ENCODE measurements around the gene MTERF4.

The MTERF4 gene

DNA sequence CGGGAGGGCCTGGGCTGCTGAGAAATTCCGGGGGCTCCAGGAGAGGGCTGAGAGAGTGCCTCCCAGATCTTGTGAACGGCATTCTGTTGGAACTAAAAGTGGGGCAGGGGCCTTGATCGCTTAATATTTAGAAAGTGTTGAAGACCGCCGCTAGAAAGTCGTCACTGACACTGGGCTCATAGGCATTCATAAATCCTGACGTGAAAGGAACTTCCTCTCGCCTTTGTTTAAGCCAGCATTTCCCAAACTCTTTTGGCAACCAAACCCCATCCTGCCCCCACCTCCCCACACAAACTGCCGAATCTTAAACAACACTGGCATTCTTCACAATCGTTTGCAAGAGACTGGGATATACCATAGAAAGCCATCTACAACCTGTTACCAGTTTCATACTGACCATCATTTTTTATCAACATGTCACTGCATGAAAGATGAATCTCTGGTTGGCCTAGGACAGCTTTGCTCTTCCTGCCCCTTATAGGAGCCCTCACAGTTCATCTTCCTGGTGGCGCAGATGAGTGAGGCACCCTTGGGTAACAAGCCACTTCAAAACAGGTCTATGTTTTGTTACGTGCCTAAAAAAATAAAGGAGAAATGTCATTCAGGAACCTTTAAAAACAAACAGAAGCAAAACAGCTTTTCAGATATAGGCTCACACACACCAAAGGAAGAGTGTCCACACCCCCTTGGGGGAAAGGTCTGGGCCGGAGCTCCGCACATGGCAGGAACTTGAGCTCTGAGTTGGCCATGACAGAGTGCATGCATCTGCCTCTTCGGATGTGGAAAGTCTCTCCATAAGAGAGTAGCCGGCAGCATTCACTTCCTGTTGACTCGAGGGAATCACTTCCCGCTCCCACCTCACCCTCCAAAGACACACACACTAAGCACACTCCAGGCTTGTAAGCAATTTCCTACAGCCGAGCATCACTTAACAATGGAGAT, 13.0 kb downstream of the MTERF4 start:
- no peak for DNase-seq (ENCODE audit: low read depth)

DNA sequence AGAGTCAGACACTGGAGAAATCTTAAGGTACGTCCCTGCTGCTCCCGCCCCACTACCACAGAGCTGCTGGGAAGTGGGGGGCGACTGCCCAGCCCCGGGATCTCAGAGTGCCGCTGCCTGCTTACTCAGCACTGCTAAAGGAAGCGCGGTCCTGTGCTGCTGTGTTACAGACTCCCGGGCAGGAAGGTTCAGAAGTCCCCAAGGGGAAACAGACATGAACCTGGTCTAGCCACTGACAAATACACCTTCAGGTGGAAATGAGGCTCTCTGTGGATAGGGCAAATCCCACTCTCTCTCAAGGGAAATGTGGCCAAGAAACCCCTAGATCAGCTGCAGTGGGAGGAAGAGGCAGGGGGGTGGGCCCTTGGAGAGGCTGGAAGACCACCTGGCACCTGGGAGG, 13.7 kb downstream of the MTERF4 start:
- no peak for DNase-seq (ENCODE audit: low read depth)

DNA sequence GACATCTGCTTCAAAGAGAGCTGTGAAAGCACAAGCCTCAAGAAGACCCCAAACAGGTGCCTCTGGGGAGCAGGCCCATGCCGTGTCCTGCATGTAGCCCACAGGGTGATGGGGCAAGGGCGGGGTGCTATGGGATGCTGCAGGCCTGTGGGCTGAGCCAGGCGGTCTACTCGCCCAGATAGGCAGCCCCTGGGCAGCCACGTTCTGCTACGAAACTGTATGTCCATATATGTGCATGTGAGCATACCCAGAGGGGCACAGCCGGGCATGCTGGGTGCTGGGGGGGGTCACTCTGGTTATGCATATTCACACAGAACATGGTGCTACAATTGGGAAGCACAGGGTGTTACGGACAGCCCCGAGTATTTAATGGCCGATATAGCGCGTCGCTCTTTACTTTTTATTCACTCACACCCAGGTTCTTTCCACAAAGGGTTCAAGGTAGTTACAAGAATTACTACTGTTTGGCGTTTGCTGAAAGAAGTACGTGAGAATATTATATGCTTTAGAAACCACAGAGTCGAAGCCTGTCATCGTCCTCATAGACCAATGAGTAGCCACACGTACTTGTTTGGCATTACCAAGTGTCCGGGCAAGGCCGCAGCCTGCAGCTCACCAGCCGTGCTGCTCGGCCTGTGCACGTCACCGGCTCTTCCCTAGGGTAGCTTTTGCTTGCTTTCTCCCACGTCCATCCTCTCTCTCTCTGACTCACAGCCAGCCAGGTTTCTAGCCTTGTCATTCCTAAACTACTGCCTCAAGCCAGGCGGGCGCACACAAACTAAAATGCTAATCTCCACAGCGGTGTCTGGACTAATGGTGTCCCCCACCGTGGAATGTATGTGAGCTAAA, 14.4 kb downstream of the MTERF4 start:
- no peak for DNase-seq (ENCODE audit: low read depth)

DNA sequence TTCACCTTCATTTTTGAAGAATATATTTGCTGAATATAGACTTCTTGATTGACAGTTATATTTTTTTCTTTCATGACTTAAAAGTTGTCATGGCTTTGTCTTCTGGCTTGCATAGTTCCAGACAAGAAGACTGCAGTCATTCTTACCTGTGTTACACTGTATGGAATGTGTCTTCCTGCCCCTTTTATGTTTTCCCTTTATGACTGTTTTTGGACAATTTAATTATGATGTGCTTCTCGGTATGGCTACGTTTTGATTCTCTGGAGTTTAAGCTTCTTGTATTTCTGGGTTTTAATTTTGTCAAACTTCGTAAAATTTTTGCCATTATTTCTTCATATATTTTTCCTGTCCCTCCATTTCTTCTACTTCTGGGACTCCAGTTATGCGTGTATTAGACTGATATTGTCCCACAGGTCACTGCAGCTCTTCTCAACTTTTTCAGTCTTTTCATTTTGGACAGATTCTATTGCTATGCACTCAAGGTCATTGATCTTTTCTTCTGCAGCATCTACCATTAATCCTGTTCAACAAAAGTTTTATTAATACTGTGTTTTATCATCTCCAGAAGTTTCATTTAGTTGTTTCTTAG, 17.1 kb downstream of the MTERF4 start:
- no peak for DNase-seq (ENCODE audit: low read depth)

DNA sequence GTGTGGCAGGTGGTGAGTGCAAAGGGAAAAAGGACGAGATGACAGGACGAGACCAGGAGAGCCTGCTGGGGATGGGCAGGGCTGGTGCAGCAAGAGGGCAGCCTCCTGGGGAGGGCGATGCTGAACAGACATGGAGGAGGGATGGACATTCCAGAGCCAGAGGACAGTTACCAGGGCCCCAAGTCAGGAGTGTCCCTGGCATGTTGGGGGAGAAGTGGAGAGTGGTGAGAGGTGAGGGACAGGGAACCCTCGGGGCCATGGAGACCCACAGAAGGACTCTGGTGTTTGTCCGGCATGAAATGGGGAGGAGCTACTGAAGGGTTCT, 19.0 kb downstream of the MTERF4 start:
- DNase-seq (ENCODE audit: low read depth), result no peak

DNA sequence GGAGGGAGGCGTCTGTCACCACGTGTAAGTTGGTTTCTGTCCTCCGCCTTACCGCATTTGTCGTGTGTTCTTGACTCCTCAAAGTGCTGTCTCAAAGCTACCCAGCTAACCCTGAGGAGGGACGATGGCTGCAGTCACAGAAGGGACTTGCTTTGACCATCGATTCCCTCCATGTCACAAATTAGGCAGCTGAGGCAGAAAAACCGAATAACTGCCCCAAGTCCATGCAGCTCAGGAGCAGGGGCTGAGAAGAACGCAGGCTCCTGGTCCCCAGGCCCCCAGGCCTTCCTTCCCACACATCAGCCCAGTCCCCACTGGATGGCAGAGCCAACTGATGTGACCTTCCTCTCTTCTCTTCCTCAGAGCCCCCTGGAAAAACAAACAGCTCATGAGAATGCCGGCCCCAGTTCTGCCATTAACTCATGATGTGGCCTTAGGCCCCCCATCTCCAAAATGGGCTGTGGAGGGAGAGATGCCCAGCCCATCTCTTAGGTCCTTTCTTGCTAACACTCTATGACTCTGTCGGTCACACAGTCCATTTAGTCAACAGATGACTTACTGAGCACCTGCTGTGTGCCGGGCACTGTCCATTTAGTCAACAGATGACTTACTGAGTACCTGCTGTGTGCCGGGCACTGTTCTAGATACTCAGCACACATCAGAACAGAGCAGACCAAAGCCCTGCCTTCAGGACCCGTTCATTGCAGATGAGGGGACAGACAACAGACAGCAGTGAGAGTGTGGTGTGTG, 19.6 kb downstream of the MTERF4 start:
- DNase-seq (ENCODE audit: low read depth), result no peak

DNA sequence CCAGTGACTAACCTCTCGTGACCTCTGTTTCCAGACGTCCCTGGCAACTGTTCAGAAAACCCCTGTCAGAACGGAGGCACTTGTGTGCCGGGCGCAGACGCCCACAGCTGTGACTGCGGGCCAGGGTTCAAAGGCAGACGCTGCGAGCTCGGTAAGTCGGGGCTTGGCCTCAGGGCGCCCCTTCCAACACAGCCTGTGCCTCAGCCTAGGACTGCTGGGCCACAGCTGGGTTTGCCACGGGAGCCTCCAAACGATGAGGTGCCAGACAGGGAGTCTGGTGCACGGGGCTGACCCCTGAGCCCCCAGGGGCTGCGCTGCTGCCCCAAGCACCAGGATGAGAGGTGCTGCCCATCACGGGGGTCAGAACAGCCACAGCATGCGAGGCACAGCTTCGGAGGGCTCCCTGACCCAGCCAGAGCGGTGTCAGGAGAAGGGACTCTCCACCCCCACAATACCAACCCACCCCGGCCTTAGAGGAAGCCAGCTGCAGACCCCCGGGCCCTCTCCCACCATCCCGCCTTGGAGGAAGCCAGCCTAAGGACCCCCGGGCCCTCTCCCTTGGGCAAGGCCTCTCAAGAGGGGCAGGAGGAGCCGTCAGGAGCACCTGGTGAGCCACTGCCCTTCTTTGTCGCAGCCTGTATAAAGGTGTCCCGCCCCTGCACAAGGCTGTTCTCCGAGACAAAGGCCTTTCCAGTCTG, 20.3 kb downstream of the MTERF4 start:
- DNase-seq (ENCODE audit: low read depth), result no peak

DNA sequence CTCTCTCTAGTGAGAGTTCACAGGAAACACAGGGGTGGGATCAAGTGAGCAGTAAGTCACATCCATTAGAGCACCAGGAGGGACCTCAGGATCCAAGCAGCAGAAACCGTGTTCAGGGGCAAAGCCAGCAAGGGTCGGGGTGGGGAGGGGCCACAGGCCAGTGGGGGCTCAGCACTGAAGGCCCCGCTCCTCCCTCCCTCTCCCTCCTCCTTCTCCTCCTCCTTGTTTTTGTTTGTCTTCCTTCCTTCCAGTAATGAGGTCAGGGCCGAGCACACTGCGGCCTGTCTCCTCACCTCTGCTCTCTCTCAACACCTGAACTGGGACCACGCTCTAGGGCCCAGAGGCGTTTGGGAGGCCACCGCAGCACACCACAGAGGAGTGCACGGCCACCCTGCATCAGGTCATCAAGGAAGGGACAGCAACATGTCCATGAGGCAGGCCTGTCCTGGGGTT, 20.9 kb downstream of the MTERF4 start:
- no peak for DNase-seq (ENCODE audit: low read depth)

DNA sequence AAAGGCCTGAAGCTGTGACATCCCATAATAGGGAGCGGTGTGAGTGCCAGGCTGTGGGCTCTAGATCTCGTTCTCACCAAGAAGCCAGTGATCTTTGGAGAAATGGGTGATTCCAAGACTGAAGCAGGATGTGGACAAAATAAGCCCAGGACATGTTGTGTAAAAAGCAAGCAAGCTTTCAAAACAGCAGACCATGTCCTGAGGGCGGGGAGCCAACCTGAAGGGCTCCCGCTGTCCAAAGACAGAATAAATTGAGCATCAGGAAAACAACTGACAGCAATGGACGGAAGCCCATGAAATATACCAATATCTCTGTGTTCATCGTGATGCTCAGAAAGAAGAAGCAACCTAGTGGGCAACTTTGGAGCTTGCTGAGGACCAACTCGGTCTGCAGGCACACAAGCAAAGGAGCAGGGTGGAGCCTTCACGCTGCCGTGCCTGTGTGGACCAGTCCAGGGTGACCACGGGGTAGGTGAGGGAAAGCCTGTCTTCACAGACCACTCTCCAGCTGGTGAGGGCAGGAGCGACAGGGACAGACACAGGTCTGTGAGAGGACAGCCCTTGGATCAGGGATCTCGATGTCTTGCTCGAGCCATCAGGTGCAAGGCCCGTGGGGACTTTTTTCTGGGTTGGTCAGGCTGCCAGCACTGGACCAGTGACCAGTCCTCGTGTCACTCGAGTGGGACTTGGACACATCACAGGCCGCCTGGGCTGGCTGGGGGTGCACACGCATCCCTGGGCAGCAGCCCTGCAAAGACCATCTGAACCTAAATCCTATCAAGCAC, 21.5 kb downstream of the MTERF4 start:
- no peak for DNase-seq (ENCODE audit: low read depth)

DNA sequence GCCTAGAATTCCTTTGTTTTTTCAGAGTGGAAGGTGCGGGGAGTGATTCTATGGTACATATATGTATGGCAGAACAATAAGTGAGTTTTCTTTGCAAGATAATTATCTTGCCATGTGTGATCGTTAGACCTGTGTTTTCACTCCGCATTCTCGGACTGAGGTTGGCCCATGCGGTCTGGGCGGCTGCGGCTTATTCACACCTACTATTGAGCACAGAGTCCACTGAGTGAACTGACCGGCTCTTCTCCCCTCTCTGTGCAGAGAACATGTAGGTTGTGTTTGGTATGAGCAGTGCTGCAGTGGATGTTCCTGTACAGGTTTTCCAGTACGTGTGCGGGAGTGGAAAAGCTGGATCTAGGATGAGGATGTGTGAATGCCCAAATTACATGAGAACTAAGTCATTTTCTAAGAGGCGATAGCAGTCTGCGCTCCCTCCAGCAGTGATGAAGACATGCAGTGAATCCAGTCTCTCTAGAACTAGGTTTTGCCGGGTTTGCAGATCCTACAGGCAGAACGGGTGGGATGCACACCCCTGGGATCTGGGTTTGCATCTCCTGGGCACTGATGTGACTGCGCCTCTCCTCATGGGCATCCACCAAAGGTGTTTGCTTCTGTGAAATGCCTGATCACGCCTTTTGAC, 27.1 kb downstream of the MTERF4 start:
- DNase-seq (ENCODE audit: low read depth), result no peak

DNA sequence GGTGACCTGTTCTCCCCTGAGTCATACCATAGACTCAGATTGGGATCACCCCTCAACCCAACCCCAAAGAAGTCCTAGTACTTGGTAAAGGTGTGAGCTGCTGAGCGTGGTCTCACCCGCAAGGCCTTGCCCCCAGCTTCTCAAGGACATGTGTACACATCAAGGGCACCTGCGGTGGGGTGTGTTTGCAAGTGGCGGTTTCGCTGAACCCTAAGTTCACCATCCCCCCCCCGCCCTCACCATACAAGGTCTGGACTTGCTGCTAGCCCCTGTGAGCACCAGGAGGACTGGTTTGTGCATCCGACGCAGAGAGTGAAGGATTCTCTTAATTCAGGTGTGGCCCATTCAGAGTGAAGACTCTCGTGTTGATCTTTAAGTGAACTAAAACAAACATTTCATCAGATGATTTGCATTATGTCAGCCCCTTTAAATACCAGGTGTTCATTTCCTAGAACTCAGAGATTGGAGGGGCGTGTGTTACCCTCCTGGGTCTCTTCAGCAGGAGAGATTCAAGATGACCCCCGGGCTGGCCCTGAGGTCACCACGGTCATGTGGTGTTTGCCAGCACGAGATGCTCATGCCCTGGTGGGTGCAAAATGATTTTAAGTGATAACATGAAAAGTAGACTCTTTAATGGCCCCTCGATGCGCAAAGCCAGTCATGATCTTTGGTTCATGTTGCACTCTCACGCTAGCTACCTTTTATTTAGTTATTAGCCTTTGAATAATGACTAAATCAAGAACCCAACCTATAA, 27.8 kb downstream of the MTERF4 start:
- no peak for DNase-seq (ENCODE audit: low read depth)

DNA sequence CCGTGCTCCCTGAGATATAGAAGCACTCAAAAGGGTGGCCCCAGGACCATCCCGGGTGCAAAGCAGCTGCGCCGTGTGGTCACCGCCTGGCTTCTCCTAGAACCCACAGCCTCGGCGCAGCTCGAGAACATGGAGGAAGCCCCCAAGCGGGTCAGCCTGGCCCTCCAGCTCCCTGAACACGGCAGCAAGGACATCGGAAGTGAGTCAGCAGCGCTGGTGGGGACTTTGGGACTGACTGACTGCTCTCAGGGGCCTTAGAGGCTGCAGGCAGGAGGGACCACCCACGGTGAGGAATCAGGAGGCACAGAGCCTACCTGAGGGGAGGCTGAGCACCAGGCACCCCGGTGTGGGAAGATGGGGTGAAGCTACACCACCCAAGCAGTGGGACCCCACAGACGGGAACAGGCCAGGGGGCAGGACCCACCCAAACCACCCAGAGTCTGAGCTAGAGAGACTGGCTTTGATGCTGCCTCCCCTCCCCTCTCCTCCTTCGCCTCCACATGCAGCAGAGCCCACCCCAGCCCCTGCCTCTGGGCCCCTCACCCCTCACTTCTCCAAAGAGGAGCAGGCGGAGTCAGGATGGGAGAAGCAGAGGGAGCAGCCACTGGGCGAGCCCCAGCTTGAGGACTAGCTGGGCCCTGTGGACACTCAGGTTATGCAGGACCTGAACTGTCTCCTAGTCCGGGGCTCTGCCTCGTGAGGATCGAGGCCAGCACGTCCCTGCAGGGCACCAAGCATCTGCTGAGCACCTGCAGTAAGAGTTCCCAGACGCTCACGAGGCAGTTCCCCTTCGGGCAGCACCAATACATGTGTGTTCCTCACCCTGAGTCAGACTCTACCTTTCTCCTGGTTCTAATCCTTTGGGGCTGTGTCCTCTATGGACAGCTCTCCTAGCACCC, 28.7 kb downstream of the MTERF4 start:
- DNase-seq (ENCODE audit: low read depth), result no peak

DNA sequence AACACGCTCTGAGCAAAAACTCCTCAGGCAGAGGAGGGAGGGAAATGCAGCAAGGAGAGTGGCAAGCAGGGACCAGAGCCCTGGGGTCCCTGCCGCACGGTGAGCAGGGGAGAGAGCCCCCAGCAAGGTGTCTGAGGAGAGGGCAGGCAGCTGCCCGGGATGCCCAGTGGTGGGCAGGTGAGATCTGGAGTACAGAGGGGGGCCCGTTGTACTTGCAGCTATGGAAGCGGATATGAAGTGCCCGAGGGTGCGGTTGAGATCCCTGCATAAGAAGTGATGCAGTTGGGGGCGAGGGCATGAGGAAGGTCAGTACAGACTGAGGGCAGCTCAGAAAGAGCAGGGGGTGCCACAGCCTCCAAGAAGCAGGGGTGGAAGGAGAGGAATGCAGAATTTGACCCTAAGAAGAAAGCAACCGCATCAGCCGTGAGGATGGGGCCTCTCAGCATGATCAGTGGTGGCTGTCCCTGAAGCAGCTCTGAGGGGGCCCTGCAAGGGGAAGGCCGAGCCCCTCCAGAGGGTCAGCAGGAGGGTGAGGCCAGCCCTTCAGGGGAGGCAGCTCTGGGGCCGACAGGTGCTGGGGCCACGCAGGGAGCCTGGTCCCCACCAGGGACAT, 29.4 kb downstream of the MTERF4 start:
- DNase-seq (ENCODE audit: low read depth), result no peak

DNA sequence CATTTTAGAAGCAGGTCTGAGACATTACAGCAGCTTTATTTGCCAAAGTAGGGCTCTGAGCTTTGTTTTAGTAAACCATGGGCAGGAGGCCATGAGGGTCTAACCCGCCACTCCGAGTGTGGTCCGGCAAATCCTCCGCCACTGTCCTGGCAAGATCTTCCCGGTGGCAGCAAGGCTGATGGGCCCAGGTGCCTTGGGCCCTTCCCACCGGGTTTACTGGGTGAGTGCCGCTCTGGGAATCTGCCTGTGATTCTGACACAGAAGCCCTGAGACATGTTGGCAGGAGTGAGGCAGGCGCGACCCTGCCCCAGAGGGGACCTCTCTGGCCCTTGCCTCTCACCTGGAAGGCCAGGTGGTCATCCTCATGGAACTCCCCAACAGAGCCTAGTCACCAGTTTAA, 29.9 kb downstream of the MTERF4 start:
- DNase-seq (ENCODE audit: low read depth), result no peak

DNA sequence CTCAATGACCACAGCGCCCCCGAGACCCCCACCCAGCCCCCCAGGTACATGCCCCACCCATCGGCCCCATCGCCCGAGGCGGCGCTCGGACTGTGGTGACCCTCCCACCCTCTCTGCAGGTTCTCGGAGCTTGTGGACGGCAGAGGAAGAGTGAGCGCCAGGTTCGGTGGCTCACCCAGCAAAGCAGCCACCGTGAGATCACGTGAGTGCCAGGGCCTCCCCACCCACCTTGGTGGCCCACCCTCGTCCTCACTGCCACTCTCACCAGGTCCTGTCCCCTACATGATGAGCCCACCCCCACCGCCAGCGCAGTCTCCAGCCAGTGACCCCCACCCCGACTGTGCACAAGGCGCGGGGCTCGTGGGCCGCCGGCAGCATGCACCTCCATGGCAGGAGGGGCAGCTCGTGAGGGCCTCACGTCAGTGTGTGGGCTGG, 30.4 kb downstream of the MTERF4 start:
- no peak for DNase-seq (ENCODE audit: low read depth)

DNA sequence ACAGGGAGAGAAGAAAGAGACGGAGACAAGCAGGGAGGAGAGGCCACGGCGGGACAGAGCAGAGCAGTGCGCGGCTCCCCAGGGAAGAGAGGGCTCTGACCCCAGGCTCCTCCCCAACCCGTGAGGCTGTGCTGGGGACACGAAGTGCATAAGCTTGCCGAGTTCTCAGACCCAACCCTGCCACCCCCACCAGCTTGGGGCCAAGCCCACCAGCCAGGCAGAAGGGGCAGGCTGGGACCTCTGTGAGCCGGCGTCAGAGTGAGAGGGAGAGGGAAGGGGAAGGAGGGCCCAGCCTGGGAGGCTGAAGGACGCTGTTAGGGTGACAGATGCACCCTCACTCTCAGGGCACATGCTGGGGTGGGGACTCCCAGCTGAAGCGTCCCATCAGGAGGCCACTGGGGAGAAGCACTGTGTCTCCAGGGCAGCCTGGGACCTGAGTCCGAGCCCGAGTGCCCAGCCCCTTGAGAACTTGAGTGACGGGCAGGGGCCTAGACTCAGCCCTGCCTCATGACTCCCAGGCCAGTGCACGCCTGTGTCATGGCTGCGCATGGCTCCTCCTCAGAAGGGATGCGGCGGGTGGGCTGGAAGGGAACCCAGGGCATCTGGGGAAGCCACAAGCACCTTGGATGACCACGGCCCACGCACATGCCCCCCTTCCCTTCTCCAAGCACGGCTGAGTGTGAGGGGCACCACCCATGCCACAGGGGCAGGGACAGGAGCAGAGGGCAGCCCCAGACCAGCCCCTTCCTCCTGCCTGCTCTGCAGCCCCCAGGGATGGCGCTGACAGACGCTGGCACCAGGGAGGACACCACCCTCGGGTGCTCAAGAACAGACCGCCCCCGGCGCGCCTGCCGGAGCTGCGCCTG, 31.0 kb downstream of the MTERF4 start:
- no peak for DNase-seq (ENCODE audit: low read depth)

DNA sequence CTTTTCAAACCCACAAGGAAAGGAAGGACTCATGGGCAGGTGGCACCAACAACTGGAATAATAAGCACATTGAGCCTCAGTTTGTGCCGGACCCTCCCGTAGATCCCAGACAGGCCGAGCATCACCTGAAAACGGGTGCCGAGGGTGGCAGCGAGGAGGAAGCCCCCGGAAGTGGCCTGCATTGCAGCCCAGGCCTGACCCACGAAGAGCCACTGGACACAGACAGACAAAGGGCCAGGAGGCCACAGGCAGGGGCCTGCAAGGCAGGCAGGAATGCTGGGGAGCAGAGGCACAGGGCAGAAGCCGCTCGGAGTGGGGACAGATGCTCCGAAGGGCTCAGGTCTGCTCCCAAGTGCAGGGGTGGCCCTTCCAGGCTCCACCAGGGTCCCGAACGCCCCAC, 31.7 kb downstream of the MTERF4 start:
- no peak for DNase-seq (ENCODE audit: low read depth)
